WTC11 (cell line): ENCODE results near the gene CD82. TPM values are rescaled to one million over a fixed set of nuclear protein-coding genes. Genes with fewer than 3 reads are reported as not detected.

ENCODE experiments used
- ATAC-seq: fragments of 200-7000 bp; cut with Tn5 transposase; 2 replicates; pipeline ENCODE4 v1.10.0; 2021; ENCODE audit warnings: mild to moderate bottlenecking, moderate library complexity
- CTCF ChIA-PET: fragments of 300-600 bp; sonication (Branson Sonifier 250); formaldehyde crosslinking; loops from one replicate; lab custom pipeline; 2021; ENCODE audit warnings: antibody characterized with exemption; lab: Charles Lee
- POLR2A ChIA-PET: fragments of 350-600 bp; sonication (Branson Sonifier 250); formaldehyde crosslinking; loops from one replicate; lab custom pipeline; 2021; ENCODE audit warnings: antibody characterized with exemption; lab: Charles Lee
- DNase-seq: peaks from one replicate; pipeline ENCODE4 v3.0.0; 2021; ENCODE audit warnings: low spot score
- H3K27ac Mint-ChIP-seq: 2 replicates; pipeline ENCODE4 v1.8.0; 2021; ENCODE audit warnings: mixed read lengths
- H3K27me3 Mint-ChIP-seq: 2 replicates; pipeline ENCODE4 v1.8.0; 2021; ENCODE audit warnings: low read depth, mild to moderate bottlenecking, moderate library complexity, mixed read lengths
- H3K36me3 Mint-ChIP-seq: 2 replicates; pipeline ENCODE4 v1.8.0; 2021; ENCODE audit warnings: mixed read lengths
- H3K4me1 Mint-ChIP-seq: 2 replicates; pipeline ENCODE4 v1.8.0; 2022; ENCODE audit warnings: mixed read lengths
- H3K4me3 Mint-ChIP-seq: 2 replicates; pipeline ENCODE4 v1.8.0; 2021; ENCODE audit warnings: mild to moderate bottlenecking, moderate library complexity, mixed read lengths
- H3K9me3 Mint-ChIP-seq: 2 replicates; pipeline ENCODE4 v1.8.0; 2021; ENCODE audit warnings: mixed read lengths
- ATF2 ChIP-seq: sonication (generic); formaldehyde crosslinking; IDR thresholded peaks from 2 replicates; pipeline ENCODE4 v1.8.1; 2022; ENCODE audit warnings: low read depth, missing genetic modification reagents, borderline replicate concordance
- ESRRA ChIP-seq: sonication (generic); formaldehyde crosslinking; IDR thresholded peaks from 2 replicates; pipeline ENCODE4 v1.8.1; 2022; ENCODE audit warnings: mild to moderate bottlenecking, missing genetic modification reagents, borderline replicate concordance
- GRHL2 ChIP-seq: fragments of 250-450 bp; sonication (Bioruptor Pico); IDR thresholded peaks from 2 replicates; pipeline ENCODE4 v1.8.0; 2022; ENCODE audit warnings: mild to moderate bottlenecking, moderate library complexity; ENCODE audit not compliant: insufficient replicate concordance, severe bottlenecking
- MLX ChIP-seq: sonication (generic); formaldehyde crosslinking; IDR thresholded peaks from 2 replicates; pipeline ENCODE4 v1.8.1; 2023; ENCODE audit warnings: mild to moderate bottlenecking, missing genetic modification reagents, moderate library complexity
- MYBL2 ChIP-seq: sonication (generic); formaldehyde crosslinking; IDR thresholded peaks from 2 replicates; pipeline ENCODE4 v1.8.1; 2023; ENCODE audit warnings: mild to moderate bottlenecking, moderate library complexity, missing genetic modification reagents
- NR2C2 ChIP-seq: sonication (generic); formaldehyde crosslinking; IDR thresholded peaks from 2 replicates; pipeline ENCODE4 v1.8.0; 2022; ENCODE audit warnings: mild to moderate bottlenecking, missing genetic modification reagents
- PRDM15 ChIP-seq: sonication (generic); formaldehyde crosslinking; IDR thresholded peaks from 2 replicates; pipeline ENCODE4 v1.8.0; 2022; ENCODE audit warnings: missing genetic modification reagents
- ZMAT4 ChIP-seq: fragments of 250-450 bp; sonication (Bioruptor Pico); IDR thresholded peaks from 2 replicates; pipeline ENCODE4 v1.9.0; 2021; ENCODE audit warnings: mild to moderate bottlenecking
- ZNF138 ChIP-seq: sonication (generic); formaldehyde crosslinking; conservative IDR thresholded peaks from 2 replicates; pipeline ENCODE4 v1.8.1; 2022; ENCODE audit warnings: mild to moderate bottlenecking, moderate library complexity, missing genetic modification reagents
- ZNF281 ChIP-seq: sonication (generic); formaldehyde crosslinking; IDR thresholded peaks from 2 replicates; pipeline ENCODE4 v1.8.0; 2023; ENCODE audit warnings: mild to moderate bottlenecking, missing genetic modification reagents
- total RNA-seq: library from RNA; stranded (reverse); gene quantifications from 3 replicates; pipeline ENCODE4 v1.2.3, GENCODE V29; 2021
- TF ChIP-seq, protein P1 (sequence below): sonication (generic); formaldehyde crosslinking; IDR thresholded peaks from 2 replicates; pipeline ENCODE4 v1.8.1; 2022; ENCODE audit warnings: low read depth, mild to moderate bottlenecking, moderate library complexity, missing genetic modification reagents, borderline replicate concordance

Gene CD82
- total RNA-seq, 1 experiment from 2014 or later: 15.5 TPM

GRCh38 chr11:44591557-44591956, 26.1 kb downstream of the CD82 start (continued):
- no peak for TF ChIP-seq PRDM15 (CRISPR knock-in tag)

DNA sequence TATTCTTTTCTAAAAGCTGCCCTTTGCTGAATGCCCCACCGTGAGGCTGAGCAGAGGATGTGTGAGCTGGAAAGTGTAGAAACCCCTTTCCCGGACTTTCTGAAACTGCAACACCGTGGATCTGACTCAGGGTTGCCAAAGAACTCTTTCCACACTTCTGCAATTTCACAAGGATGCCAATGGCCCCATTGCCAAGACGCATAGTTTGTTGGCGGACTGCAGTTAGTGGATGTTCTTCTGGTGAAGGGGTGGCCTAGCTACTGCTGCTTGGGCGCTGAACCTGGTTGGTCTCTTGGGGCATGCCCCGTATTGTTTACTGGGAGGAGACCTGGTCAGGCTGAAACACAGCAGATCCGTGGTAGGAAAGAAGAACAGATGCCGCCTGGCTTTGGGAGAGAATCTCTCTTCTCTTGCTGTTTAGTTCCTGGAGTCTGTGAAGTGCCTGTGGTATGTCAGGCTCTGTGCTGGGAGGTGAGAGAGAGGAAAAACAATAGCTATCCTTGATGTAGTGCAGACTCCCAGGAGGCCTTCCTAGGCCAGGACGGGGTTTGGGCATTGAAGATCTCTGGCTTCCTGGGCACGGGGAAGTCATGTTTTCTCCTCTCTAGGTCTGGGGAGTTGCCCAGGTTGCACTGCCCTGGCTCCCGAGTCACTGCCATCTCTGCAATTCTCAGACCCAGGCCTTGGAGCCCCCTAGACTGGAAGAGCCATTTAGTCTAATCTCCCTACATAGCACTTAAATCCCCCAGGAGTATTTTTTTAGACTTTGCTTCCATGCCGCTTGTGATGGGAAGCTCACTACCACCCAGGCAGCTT, 26.9 kb downstream of the CD82 start:
- Mint-ChIP-seq H3K9me3 (no peaks in the 10 kb centered on the region), H3K36me3 (no peaks in the 10 kb centered on the region), H3K4me1 (peaks cover 16% of the 10 kb centered on the region), H3K4me3 (no peak overlapping the region), H3K27me3 (no peaks in the 10 kb centered on the region), H3K27ac (no peak overlapping the region)
- POLR2A ChIA-PET: no interaction called here
- ATAC-seq (no peak), DNase-seq (no peak)
- CTCF ChIA-PET: interaction anchor here (1.0 to 1.5 kb wide), 3 partner anchors 25 to 35 kb away, joined by 3 to 5 read pairs (median 4); no protein-coding TSS in a partner anchor
- no peak for TF ChIP-seq MYBL2 (CRISPR knock-in tag)
- TF ChIP-seq ATF2: no peak
- no peak for TF ChIP-seq NR2C2 (CRISPR knock-in tag)
- TF ChIP-seq ESRRA (CRISPR knock-in tag): no peak
- no peak for TF ChIP-seq MLX (CRISPR knock-in tag)
- no peak for TF ChIP-seq GRHL2 (CRISPR knock-in tag)
- no peak for TF ChIP-seq ZNF138 (CRISPR knock-in tag)
- TF ChIP-seq ZMAT4: no peak
- TF ChIP-seq ZNF281 (CRISPR knock-in tag): no peak
- TF ChIP-seq, protein P1, sequence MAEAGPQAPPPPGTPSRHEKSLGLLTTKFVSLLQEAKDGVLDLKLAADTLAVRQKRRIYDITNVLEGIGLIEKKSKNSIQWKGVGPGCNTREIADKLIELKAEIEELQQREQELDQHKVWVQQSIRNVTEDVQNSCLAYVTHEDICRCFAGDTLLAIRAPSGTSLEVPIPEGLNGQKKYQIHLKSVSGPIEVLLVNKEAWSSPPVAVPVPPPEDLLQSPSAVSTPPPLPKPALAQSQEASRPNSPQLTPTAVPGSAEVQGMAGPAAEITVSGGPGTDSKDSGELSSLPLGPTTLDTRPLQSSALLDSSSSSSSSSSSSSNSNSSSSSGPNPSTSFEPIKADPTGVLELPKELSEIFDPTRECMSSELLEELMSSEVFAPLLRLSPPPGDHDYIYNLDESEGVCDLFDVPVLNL (CRISPR knock-in tag): no peak
